ENCODE measurements around the gene GFI1B.
"Not testable (repeated sequence)": the region's sequence is repeated elsewhere in the genome, so short reads cannot be mapped to it uniquely, and the experiment has no call there.

GFI1B gene

DNA sequence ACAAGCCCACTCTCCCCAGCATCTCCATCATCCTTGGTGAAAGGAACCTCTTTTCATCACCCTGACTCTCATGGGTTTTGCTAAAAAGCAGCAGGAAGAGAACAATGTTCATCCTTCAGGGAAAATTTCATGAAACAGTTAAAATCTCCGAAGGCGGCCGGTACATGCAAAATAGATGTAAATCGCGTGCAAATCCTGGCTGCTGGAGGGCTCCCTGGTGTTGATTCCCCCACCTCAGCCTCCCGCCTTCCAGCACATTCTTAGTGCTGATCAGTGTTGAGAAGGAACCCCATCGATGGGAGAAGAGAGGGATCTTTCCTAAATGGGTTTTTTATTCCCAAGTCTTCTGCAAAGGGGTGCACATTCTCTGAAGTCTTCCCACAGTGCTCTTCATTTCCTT lies 8.7 kb upstream of the GFI1B start:
- no peak for DNase-seq (ENCODE audit: low read depth, low spot score)

DNA sequence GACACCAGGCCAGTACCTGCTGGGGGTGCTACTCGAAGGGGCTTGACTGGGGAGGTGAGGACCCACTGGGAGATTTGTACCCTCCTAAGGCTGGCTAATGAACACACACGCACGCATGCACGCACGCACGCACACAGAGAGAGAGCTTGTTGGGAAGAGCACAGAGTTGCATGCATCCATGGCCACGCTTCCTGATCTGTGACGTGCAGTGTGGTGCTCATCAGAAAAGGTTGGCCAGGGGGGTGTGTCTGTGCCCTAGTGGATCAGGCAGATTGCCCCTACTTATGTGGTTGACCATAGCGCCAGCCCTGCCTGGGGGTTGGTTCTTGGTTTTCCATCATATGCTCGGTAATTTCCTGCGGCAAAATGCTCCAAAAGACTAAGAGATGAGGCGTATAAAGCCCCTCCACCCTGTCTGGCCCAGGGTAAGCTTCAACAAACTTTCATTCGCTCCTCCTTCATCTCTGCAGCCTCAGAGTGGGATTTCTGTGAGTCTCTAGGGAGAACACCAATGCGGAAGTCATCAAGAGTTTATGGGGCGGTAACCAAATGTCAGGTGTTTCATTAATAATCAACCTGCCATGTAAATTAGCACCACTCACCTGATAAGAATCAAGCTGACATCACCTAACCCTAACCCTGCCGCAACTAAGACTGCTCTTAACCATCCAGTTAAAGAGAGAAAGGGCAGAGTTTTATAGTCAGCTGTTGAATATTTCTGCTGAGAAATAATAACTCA lies 8.0 kb upstream of the GFI1B start:
- no peak for DNase-seq (ENCODE audit: low read depth, low spot score)

DNA sequence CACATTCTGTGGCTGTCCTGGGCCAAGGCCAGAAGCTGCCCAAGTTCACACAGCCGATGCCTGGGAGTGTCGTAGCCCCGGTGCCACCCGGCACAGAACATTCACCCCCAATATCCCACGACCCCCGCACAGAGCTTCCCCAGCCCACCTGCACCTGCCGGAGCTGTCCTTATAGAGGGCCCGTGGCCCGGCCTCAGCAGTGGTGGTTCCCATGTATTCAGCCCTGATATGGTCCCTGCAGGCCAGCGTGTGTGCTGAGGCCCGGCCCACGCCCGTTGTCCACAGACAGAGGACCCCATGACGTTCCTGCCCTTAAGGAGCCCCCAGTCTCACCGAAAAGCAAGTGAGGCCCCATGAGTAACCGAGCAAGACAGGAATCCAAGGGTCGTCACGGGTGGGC lies 5.3 kb upstream of the GFI1B start:
- no peak for DNase-seq (ENCODE audit: low read depth, low spot score)

DNA sequence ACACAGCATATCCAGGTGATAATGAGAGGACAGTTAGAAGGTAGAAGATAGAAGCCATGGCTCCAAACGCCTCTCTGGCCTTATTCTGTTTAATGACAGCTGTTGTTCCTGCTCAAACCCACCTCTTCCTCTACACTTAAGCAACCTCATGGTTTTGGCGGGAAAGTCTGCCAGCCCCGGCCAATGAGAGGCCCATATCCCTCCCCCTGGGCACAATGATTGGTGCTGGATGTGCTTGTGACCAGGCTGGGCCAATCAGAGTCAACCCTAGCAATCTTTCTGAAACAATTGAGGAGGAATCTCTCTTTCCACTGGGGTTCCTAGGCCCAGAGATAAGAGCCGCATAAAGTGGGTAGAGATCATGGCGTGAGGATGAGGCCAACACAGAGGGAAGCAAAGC lies 4.8 kb upstream of the GFI1B start:
- no peak for DNase-seq (ENCODE audit: low read depth, low spot score)

DNA sequence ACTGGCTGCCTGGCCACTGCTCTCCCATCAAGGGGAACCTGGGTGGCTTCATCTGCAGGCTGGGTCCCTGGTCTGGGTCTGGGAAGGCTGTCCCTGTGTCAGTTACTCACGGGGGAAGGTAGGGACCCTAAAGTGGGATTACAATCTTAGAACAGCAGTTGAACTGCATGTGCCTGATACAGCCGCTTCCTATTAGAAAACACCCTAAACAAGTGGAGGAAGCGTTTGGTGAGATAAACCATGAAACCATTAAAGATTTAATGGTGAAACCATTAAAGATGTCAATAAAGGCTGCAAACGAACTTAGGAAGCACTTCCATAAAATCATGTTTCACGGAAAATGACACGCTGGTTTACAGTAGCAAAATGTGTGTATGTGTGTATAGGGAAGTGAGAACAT lies 2.5 kb upstream of the GFI1B start:
- no peak for DNase-seq (ENCODE audit: low read depth, low spot score)

DNA sequence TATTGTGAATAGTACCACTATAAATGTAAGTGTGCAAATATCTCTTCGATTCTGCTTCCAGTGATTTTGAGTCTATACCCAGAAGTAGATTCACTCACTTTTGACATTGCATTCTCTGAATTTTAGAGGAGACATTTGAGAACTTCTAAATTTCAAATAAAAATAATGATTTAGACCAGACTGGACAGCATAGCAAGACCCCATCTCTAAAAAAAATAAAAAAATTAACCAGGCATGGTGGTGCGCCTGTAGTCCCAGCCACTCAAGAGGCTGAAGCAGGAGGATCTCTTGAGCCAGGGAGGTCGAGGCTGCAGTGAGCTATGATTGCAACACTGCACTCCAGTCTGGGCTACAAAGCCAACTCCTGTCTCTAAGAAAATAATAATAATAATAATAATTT lies 1.9 kb upstream of the GFI1B start:
- DNase-seq (ENCODE audit: low read depth, low spot score) = no peak

DNA sequence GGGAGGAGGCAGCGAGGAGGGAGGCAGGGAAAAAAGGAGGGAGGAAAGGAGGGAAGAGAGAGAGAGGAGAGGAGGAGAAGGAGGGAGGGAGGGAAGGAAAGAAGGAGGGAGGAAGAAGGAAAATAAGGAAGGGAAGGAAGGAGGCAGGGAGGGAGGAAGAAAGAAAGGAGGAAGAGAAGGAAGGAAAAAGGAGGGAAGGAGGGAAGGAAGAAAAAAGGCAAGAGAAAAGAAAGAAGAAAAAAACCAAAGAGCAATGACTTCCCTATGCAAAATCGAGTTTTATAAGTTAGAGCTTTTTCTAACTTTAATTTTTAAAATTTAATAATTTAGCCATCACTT lies 413 bp upstream of the GFI1B start:
- DNase-seq (ENCODE audit: low read depth, low spot score) = no peak

DNA sequence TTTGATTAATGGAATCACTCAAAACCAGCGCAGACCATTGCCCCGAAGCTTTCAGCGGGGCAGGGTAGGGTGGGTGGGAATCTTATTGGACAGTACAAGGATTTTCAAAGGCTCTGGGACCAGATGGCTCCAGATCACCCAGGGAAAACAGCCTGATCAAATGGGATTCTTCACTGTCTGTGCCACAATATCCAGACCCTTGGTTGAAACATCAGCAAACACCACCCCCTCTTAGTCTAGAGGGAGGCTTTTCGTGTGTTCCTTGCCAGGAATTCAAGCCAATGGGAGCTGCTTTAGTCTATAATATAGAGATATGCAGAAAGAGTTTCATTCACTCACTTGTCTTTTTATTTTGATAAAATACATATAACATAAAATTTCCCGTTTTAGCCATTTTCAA lies 1.7 kb downstream of the GFI1B start:
- no peak for DNase-seq (ENCODE audit: low read depth, low spot score)

DNA sequence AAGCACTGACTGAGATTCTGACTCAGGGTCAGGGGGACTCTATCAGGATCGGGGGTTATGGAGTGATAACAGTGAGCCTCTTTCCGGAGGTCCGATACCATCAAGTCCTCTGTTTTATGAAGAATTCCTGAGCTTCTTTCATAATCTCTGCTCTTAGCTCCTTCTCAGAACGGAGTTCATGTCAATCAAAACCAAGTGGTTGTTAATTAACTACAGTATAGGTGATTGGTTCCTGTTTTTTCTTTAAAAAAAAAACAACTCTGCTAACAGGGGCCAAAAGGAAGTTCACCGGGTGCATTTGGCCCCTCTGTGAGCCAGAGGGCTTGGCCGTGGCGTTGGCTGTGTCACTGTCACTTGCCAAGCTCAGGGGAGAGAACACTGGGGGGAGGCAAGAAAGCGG lies 4.0 kb downstream of the GFI1B start:
- DNase-seq (ENCODE audit: low read depth, low spot score) = no peak

DNA sequence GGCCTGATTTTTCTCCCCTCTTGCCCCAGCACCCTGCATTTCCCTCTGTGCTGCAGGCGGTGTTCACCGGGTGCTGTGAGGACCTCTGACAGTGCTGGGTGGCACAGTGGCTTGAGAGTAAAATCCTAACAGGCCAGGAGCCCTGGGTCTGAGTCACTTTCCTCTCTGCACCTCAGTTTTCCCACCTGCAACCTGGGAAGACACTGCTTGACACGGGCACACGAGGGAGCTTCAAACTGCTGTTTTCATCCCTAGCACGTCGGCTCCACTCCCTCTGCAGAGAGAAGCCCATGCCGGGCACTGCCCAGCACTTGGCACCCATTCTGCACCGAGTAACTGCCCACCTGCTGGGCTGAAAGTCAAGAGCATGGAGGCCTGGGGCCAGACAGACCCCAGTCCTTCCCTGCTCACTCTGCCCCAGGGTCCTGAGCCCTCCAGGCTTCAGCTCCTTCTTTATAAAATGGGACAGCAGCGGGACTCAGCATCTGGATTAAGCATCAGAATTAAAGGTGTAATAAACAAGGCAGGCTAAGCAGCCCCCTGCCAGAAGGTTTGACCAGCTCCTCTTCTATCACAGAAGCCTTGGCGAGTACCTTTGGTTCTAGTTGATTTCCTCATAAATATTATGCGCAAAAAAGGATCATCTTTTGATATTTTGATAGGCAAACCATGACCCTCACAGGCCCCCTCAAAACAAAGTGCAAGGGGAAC lies 5.2 kb downstream of the GFI1B start:
- DNase-seq (ENCODE audit: low read depth, low spot score) = no peak

DNA sequence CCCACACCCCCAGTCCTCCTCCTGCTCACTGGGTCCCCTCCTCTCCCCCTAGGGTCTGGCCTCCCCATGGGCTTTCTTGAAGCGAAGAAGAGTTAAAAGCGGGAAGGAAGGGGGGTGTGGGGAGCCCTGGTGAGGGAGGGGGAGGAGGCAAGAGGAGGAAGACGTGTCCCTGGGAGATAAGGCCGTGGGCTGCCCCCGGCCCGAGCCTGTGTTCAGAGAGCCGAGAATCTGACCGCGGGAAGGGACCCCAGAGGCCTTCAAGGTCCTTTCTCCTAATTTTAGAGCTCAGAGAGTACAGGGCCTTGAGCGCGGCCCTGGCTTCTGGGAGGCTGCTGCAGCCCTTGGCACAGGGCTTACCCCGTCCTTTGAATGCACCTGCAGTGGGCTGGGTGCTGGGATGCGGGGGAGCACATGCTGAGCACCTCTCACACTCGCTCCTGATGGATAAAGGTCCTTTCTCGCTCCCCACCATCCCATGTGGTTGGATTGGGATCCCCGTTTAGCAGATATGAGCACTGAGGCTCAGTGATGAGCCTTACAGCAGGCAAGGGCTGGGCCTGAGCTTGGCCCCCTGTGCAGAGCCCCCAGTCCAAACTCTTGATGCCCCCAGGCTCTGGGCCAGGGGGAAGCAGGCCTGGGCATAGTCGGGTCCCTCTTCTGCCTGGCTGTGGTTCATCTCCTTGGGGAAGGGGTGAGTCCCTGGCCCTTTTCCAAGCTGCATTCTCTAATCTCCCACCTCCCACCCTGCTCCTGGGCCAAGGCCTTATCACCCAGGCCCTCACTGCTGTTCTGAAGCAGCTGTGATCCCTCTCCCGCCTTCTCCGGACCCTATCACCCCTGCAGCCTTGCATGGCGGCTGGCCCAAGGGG lies 5.9 kb downstream of the GFI1B start:
- DNase-seq (ENCODE audit: low read depth, low spot score) = no peak

DNA sequence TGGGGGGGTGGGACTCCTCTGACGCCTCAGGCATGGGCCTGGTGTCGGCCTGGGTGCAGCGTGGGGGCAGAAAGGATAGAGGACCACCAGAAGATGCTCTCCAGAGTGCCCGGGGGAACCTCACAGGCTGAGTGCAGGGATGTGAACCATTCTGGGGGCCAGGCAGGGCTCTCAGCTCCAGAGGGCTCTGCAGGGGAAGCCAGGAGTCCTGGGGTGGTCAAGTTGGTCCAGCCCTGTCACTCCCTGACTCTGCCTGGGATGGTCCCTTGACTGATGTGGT lies 6.5 kb downstream of the GFI1B start:
- DNase-seq (ENCODE audit: low read depth, low spot score) = no peak

DNA sequence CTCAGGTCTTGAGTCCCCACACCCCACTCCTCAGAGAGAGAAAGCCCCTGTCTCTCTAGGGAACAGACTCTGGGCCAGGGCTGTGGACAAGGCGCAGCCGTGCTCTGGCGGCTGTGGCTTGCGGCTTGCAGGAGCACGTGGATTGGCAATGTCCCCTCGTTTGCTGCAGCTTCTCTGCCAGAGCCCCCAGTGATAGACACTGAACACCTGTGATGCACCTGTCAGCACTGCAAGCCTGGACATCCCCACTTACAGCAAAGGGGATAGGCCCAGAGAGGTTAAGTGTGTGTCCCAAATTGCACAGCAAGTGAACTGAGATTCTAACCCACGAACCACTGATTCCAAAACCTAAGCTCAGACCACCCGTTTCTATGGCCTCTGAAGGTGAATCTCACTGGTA lies 7.0 kb downstream of the GFI1B start:
- DNase-seq (ENCODE audit: low read depth, low spot score) = no peak

DNA sequence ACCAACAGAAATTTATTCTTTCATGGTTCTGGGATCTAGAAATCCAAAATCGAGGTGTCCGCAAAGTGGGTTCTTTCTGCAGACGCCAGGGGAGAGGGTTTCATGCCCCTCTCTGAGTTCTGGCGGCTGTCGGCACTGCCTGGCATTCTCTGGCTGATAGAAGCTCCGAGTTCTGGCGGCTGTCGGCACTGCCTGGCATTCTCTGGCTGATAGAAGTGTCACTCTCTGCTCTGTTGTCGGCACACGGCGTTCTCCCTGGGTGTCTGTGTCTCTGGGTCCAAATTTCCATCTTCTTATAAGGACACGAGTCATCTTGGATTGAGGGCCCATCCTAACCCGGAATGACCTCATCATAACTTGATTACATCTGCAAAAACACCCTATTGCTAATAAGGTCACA lies 7.6 kb downstream of the GFI1B start:
- no peak for DNase-seq (ENCODE audit: low read depth, low spot score)

DNA sequence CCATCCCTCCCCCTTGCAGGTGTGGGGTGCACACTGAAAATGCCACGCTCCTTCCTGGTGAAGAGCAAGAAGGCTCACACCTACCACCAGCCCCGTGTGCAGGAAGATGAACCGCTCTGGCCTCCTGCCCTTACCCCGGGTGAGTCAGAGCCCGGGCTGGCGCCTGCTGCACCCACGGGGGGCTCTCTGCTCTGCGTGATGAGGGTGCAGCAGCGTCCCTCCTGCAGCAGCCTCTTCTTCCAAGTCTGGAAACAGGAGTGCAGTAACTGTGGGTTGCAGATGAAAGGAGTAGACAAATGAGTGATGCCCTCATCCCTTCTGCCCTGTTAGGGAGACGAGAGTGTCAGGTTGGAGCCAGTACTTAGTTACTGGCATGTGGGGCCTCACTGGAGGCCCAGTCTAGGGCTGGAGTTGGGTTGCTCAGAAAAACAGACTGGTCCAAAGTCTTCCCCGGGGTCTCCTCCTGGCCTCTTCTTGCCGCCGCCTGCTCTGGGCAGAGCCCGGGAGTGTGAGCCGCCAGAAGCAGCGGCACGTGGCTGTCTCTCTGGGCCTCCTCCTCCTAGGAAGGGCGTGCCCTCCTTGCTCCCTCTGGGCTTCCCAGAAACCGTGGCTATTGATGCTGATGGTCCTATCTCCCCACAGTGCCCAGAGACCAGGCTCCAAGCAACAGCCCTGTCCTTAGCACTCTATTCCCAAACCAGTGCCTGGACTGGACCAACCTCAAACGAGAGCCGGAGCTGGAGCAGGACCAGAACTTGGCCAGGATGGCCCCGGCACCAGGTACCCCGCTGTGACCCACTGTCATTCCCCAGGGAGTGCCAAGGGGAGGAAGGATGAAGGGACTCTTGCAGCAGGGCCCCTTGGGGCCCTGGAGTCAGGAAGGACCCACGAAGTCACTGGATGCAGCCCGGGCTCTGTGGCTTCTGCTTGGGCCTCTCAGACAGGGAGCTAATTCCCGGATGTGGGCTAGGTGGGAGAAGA lies 8.4 kb downstream of the GFI1B start:
- no peak for DNase-seq (ENCODE audit: low read depth, low spot score)

DNA sequence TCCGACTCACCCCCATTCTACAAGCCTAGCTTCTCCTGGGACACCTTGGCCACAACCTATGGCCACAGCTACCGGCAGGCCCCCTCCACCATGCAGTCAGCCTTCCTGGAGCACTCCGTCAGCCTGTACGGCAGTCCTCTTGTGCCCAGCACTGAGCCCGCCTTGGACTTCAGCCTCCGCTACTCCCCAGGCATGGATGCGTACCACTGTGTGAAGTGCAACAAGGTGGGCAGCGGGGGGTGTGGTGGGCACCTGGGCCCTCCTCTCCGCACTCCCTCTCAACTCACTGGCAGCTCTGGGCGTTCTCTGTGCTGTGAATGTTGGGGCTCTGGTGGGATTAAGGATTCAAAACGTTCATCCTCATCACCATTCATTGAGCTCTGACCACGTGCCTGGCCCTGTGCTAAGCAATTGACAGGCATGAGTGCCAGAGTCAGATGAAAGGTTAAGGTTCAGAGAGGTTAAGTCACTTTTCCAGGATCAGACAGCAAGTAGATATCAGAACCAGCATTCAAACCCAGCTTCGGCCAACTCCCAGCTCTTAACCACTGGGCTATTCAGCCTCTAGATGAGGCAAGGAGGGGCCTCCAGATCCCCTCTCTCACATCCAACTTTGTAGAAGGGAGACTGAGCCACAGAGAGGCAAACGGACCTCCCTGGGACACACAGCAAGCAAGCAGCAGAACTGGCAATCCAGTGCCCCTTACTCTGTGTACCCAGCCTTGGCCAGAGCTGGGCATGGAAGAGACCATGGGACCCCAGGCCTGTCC lies 9.9 kb downstream of the GFI1B start:
- DNase-seq (ENCODE audit: low read depth, low spot score) = no peak

DNA sequence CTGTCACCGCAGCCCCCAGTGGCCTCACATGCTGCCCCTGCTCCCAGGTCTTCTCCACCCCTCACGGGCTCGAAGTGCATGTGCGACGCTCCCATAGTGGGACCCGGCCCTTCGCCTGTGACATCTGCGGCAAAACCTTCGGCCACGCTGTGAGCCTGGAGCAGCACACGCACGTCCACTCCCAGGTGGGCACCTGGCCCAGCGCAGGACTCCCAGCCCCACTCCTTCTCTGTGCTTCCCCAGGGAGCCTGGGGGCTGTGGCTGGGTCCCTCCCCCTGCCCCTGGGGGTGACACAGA lies 10.5 kb downstream of the GFI1B start:
- no peak for DNase-seq (ENCODE audit: low read depth, low spot score)

DNA sequence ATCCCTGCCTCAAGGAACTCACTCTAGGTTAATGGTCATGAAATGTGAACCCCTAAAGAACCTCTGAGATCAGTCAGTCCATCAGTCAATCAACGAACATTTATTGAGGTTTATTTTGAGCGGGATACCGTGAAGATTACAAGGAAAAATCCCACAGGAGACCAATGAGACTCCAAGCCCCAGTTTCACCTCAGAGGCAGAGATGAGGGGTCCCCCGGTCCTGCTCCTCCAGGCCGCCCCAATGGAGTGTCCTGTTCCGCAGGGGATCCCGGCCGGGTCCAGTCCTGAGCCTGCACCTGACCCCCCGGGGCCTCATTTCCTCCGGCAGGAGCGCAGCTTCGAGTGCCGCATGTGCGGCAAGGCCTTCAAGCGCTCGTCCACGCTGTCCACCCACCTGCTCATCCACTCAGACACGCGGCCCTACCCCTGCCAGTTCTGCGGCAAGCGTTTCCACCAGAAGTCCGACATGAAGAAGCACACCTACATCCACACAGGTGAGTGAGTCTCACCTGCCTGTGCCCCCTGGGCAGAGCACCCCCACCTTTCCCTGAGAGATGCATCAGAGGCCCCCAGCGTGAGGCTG lies 11.0 kb downstream of the GFI1B start:
- no peak for DNase-seq (ENCODE audit: low read depth, low spot score)

DNA sequence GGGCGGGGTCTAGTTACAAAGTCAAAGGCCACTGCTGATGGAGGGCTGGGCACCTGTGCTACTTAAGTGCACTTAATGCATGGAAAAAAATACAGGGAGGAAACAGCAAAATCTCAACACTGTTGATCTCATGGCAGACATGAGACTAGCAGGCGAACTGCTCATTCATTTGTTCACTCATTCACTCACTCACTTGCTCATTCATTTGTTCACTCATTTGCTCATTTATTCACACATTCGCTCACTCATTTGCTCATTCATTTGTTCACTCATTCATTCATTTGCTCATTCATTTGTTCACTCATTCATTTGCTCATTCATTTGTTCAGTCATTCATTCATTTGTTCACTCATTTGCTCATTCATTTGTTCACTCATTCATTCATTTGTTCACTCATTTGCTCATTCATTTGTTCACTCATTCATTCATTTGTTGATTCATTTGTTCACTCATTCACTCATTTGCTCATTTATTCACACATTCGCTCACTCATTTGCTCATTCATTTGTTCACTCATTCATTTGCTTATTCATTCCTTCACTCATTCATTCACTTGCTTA lies 11.6 kb downstream of the GFI1B start:
- DNase-seq (ENCODE audit: low read depth, low spot score) = not testable (repeated sequence)

DNA sequence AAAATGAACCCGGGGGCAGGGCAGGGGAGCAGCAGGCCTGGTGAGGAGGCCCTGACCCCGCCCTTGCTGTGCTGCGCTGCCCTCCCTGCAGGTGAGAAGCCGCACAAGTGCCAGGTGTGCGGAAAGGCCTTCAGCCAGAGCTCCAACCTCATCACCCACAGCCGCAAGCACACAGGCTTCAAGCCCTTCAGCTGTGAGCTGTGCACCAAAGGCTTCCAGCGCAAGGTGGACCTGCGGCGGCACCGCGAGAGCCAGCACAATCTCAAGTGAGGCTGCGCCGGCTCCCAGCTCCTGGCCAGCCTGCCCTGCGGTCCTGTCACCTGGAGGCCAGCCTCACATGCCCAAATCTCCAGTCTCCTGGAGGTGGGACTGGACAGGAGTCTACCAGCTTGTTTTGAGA lies 12.3 kb downstream of the GFI1B start:
- no peak for DNase-seq (ENCODE audit: low read depth, low spot score)

Measured in activated CD4-positive, CD25-positive, alpha-beta regulatory T cell treated with anti-CD3 and anti-CD28 coated beads, Interleukin-2, amount 50 U/mL, for 16 hours (primary cell).